EH (cell line): ENCODE measurements around the gene CSN1S1.
"Not testable (repeated sequence)": the region's sequence is repeated elsewhere in the genome, so short reads cannot be mapped to it uniquely, and the experiment has no call there.

Experiments used
- DNase-seq: peaks from one replicate; pipeline ENCODE4 v3.0.0-alpha.2; 2015; ENCODE audit warnings: low read depth

CSN1S1 gene, protein sequence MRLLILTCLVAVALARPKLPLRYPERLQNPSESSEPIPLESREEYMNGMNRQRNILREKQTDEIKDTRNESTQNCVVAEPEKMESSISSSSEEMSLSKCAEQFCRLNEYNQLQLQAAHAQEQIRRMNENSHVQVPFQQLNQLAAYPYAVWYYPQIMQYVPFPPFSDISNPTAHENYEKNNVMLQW

DNA sequence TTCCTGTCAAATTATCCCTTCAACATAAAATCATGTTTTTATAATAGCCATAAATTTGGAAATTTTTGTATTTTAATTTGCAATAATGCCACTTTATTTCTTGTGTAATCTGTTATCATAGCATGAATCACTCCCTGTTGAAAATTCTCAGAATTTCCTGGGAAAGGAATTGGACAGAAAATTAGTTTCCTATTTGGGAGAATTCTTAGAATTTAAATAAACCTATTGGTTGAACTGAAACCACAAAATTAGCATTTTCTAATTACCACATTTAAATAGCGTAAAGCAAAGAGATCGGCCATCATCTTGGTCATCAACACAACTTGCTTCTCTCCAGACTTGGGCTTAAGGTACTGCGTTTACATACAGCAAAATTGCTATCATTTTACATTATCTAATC, at the start of gene CSN1S1:
Gene CSN1S1 (plus strand): TSS at position 301 of the 400 bp plus-strand sequence. CDS start 1,488 bp downstream, outside the sequence.
- DNase-seq, result no peak

DNA sequence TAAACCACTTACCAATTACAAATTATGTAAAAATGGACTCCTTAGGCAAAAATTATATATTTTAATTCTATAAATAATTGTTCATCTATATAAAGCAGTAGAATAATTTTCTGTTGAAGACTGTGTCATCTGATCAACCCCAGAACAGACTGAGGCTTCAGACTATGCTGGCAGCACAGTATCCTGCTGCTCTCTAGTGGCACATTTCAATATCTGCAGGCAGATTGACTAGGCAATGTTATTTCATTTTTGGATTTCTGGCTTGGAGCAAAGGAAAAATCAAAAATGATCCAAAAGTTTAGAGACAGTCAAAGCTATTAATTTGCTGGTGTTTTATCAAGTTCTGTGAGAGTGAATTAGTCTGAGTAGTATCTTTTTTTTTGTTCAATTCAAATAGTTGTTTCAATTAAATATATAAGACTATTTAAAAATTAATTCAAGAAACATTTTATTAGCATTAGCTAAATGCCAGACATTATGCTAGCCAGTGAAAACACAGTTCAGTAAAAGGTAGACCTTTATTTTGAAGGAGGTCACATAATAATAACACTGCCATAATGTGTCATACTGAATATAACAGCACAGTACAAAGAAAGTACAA, 49.6 kb upstream of the CSN1S1 start:
- peak; percentile 4 for DNase-seq

DNA sequence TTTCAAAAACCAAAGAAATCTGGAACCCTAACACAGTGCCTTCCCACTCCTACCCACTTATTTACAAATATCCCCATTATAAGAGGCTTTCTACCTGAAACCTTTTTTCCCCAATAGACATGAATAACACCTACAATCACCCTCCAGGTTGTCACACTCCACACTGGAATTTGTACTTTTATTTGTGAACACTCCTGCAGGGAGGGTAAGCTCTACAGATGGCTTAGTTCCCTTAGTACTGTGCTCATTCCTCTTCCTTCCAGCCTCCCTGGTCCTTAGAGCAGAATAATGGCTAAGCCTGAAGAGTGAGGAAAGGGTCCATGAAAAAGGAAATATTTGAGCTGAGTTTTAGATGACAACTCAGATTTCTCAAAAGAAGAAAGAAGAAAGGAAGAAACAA, 48.7 kb upstream of the CSN1S1 start:
- no peak for DNase-seq

DNA sequence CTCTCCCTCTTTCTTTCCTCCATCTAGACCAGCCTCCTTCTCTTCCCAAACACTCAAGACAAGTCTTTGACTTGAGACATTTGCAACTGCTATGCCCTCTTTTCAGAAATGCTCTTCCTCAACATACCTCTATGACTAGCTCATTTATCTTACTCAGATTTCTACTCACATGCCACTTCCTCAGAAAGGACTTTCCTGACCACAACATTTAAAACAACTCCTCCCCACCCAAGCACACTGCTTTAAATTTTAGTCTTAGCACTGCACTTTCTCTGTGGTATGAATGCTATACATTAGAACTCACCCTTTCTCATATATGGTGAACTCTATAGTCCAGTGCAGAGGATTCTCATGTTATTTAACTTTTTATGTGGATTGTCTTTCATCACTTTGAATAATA, 42.5 kb upstream of the CSN1S1 start:
- DNase-seq, result no peak

DNA sequence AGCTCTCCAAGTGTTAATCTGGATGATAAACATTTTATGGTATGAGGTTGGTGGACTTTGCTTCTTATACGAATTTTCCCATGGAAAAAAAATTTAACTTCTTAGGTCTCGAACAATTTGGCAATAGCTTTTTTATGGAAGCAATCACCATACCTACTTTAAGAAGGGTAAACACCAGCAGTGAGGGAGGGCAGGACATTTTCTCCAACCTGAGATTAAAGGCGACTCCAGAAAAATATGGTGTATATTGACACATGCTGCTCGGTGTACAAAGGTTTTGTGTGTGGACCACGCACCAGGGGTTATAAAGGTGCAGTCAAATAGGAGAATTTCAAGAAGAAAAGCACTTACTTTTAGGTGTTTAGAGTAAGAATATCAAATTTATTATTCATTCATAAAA, 36.7 kb upstream of the CSN1S1 start:
- no peak for DNase-seq

DNA sequence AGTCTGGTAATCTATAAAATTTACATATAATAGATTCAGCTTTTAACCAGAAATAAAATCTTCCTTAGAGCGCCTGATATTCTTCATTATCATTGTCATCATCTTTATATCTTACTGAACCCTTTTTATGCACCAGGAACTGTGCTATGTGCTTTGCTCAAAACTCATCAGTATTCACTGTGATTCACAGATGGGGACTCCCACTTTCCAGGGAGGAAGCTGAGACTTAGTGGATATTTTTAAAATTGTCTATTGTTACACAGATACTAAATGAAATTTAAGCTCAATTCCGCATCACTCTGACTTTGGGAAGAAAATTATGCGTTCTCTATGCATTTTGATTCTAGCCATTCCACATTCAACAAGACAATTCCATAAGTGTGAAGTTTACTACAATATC, 36.1 kb upstream of the CSN1S1 start:
- DNase-seq, result no peak

DNA sequence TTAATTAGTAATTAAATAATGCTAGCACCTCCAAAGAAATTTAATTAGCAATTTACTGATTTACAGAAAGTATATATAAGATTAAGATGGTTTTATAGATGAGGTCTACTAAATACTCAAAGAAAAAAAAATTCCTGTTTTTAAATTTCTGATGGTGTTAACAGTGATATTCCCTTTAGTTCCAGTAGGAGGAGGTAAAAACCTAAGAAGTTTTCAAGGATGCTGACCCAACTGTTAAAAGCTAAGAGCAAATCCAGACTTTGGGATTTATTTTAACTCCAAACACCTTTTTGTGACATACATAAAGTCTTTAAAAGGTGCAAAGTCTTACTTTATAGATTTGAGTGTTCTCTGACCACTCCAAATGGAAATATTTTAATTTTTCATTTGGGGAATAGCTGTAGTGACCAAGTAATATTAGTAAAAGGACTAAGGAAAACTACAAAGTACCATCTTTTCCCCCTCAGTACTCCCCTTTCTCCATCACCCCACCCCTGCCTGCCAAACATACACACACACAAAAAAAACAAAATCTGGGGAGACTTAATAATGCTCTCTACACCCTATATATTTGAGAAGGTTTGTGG, 34.2 kb upstream of the CSN1S1 start:
- DNase-seq, result no peak

DNA sequence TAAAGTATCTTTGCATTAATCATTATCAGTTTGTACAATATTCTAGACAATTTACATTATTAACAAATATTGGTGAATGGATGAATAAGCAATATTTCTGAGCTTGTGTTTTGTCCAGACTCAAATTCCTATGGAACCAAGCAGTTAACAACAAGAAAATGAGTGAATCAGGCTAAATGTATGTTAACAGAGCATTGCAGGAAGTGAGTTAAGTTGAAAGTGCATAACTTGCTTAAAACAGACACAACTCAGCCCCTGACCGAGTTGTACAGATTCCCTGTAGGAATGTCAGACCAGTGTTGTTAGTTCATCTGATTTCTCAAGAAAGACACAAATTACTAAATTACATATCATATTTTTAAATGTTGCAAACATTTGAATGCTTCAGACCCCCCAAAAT, 23.7 kb upstream of the CSN1S1 start:
- DNase-seq, result no peak

DNA sequence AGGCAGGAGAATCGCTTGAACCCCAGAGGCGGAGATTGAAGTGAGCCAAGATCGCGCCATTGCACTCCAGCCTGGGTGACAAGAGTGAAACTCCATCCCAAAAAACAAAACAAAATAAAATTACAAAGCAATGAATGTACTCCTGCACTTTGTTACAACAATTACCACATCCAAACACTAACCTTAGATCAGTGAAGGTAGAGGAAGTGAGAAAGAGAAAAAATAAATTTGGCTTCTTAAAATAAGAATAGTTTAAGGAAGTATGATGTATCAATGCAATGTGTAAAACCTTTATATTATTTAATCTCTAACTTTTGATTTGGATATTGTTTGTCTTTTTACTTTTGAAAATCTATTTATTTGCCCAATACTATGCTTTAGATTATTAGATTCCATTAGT, 21.7 kb upstream of the CSN1S1 start:
- no peak for DNase-seq

DNA sequence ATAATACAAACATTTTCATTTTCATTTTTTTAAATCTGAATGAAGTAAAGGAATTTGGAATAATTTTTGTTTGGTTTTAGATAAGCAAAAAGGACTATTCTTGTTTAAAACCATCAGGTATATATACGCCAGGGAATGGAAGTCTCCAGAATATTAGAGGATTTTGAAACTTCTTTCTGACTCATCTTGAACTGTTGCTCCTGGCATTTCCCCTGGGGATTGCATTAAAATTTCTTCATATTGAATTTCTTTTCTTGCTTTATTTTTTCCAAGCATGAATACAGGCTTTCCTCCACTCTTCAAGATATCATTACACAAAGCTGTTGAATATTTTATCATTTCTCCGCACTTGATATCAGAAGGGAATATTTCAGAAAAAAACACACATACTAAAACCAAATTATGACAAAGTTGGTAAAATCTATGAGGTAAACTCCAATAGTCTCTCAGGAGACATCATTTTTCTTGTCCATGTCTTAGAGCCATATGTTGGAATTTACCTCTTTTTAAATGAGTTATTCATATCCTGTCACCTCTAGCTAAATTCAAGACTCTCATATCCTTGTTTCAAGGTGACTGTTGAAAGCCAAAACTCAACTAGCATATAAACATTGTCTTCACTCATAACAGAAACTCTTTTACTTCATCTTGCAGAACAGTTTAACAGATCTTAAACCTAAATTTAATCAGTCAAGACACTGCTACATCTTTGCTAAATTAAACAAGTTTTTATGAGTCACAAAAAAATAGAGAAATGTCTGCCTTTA, 20.7 kb upstream of the CSN1S1 start:
- DNase-seq, result no peak

DNA sequence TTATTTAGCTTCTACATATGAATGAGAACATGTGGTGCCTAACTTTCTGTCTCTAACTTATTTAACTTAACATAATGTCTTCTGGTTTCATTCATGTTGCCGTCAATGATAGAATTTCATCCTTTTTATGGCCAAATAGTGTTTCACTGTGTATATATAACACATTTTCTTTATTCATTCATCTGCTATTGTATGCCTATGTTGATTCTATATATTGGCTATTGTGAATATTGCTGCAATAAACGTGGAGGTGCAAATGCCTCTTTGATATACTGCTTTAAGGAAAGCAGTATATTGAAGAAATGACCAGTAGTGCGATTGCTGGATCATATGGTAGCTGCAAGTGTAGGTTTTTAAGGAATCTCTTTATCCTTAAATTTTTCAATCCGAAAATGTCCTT, 10.0 kb upstream of the CSN1S1 start:
- no peak for DNase-seq

DNA sequence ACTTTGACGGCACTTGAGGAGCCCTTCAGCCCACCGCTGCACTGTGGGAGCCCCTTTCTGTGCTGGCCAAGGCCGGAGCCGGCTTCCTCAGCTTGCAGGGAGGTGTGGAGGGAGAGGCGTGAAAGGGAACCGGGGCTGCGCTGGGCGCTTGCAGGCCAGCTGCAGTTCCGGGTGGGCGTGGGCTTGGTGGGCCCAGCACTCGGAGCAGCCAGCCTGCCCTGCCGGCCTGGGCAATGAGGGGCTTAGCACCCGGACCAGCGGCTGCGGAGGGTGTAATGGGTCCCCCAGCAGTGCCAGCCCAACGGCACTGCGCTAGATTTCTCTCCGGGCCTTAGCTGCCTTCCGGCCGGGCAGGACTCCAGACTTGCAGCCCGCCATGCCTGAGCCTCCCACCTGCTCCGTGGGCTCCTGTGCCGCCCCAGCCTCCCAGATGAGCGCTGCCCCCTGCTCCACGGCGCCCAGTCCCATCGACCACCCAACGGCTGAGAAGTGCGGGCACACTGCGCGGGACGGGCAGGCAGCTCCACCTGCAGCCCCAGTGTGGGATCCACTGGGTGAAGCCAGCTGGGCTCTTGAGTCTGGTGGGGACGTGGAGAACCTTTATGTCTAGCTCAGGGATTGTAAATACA, 7.0 kb upstream of the CSN1S1 start:
- not testable (repeated sequence) for DNase-seq

DNA sequence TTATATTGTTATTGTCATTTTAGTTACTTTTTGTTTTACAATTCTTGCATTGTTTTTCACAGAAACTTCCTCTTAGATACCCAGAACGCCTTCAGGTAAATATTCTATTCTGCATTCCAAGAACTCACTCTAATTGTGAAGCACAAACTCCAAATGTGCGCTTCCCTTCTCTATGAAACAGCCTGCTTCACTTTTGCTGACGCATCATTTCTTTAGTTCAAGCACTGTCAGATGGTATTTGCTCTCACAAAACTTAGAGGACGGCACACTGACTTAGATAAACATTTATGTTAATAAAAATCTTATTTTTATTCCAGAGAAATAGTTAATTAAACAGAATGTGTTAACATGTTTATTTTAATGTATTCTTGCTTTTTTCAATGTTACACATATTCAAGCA, 3.3 kb downstream of the CSN1S1 start:
- DNase-seq, result no peak

DNA sequence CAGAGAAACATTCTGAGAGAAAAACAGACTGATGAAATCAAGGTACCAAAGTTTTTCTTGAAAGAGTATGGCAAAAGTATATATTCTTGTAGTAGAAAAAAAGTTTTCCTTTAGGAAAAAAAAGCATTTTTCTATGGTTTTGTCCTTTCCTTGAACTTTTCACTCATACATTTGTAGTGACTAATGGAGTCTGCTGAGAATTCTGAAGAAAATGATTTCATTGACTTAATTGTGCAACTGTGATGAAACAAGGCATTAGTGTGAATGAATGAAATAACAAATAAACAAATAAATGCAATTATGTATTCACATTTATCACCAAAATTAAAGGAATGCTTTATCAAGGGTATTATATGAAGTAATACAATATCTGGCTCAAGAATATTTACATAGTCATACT, 5.7 kb downstream of the CSN1S1 start:
- DNase-seq, result no peak

DNA sequence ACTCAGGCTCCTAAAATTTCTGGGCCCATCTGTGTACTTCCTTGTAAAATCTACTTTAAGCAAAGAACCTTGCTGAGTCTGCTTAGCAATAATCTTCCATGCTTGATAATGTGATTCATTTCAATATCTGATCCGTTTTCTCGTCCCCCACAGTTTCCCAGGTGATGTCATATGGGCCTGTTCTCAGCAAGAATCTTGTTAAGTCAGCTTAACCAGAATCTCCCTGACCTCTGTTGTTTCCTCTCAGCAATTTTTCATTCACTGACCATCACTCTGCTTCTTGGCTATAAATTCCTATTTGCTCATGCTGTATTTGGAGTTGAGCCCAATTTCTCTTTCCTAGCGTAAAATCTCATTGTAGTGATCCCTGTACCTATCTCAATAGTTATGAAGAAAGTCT, 20.7 kb downstream of the CSN1S1 start:
- DNase-seq, result no peak

DNA sequence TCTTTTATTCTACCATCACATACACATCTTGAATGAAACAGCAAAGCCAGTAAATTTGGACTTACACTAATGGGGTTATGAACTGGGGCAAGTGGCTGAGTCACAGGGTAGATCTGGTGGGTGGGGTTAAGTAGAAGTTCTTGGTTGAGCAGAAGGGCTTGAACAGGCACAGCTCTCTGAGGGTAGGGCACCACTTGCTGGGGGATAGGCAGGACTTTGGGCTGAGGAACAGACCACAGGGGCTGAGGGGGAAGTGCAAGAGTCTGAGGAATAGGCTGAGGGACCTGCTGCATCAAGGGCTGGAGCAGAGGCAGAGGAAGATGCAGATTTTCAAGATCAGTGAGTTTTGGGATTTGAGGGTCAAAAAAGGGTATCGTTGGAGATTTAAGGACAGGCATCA, 26.3 kb downstream of the CSN1S1 start:
- DNase-seq, result no peak

DNA sequence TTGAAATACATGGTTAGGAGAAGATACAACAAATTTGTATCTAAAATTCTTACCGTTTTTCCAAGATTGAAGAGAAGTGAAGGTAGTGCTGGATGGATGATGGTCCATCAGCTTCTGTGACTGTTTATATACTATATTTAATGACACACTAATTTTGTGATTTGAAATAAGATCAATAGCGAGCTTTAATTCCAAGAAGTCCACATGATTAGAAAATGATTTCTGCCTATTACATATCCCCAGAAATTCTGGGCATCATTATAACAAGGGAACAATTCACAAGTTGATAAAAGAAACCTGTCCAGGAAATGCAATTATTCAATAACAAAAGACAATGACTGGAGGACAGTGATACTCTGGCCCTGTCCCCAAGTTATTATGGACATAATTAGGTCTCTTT, 34.8 kb downstream of the CSN1S1 start, which contains the start of gene CSN2:
Gene CSN2 (minus strand): TSS at position 101 of the 400 bp plus-strand sequence. CDS start 4,733 bp downstream, outside the sequence.
- no peak for DNase-seq

DNA sequence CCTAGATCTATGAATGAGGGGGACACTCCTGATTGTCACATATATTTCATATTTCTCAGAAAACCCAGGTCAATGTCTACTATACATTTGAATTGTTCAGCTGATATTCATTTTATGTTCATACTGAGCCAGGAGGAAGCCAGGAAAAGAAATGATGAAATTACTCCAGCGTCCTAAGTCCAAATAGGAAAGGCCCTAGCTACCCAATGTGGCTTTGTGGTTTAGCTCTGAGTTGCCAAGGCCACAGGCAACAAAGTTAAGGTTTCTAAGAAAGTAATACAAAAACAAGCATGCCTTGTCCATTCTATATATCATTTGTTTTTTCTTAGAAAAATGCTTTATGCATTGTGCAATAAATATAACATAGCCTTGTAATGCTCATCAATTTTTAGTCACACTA, 39.2 kb downstream of the CSN1S1 start:
- DNase-seq, result no peak

DNA sequence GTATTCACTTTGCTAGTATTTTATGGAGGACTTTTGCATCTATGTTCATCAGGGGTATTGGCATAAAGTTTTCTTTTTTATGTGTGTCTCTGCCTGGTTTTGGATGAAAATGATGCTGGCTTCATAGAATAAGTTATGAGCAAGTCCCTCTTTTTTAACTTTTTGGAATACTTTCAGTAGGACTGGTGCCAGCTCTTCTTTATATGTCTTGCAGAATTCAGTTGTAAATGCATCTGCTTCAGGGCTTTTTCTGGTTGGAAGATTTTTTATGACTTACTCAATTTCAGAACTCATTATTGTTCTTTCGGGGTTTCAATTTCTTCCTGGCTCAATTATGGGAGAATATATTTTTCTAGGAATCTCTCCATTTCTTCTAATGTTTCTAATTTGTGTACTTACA, 43.8 kb downstream of the CSN1S1 start:
- no peak for DNase-seq

DNA sequence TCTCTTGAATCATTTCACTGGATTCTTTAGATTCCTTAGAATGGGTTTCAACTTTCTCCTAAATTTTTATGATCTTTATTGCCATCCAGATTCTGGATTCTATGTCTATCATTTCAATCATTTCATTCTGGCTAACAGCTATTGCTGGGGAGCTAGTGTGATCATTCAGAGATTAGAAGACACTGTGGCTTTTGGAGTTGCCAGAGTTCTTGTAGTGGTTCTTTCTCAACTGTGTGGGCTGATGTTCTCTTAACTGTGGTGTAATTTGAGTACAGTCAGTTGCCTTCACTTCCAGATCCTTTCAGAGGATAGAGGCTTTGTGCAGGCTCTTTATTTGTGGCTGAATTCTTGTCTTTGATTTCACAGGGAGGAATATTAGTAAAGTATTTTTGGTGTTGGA, 46.7 kb downstream of the CSN1S1 start:
- no peak for DNase-seq

DNA sequence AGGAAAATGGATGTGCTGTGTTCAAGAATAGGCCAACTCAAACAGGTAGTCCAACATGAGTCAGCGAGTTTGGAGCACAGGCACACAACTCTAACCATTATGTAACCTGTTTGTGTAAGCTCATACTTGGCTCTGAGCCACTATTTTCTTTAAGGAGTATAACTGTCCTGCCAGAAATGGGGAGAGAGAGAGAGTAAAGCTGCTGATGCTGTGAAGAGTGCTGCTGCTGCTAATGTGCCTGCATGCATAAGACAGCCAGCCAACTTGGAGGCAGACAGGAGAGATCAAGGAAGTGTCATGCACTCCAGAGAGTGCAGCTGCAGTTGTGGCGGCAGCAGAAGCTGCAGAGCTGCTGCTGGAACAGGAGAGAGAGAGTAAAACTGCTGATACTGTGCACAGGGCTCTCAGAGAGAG, 53.2 kb downstream of the CSN1S1 start:
- no peak for DNase-seq

DNA sequence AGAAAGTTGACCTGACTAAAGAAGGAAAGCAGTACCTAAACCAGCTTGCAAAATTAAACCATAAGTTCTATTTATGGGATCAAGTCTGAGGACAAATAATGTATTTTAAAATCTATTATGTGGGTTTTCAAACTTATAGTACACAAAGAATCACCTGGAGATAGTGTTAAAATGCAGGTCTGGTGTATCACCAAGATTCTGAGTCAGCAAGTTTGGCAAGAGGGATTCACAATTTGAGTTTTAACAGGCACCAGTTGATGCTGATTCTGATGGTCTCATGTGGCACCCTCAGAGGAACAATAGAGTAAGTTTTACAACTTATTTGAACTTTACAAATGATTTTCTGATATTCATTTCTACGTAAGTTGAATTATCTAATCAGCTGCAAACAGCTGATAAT, 55.8 kb downstream of the CSN1S1 start:
- DNase-seq, result no peak

DNA sequence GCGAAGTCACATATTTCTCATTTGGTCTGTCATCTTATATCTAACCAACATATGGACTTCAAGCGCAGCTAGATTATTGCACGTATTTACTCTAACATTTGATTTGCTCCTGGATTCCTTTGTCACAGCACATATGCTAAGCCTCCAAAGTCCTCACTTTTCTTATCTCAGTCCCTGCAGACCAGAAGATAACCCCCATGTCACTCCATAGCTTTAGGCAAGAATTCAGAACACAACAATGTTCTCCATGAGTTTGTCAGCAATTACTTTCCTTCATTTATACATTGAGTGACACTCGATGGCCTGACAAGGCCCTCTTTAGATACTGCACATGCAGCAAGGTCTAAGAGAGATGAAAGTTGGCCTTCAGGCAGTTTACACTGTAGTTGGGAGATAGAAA, 60.1 kb downstream of the CSN1S1 start:
- DNase-seq, result no peak
